ENCODE results near the gene RPS25.

Gene RPS25

DNA sequence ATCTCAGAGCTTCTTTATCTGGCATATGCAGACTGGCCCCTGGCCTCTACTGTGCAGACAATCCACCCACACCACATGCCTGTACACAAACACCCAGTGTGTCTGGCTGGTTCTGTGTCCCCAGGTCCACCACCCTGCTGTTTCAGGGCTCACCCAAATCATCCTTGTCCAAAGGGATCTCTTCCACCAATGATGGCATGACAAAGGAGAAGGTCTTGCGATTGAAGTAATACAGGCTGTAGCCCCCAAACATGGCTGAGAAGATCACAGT lies 10.9 kb upstream of the RPS25 start:
- H3K9ac ChIP-seq (ENCODE audit: insufficient read length, low read depth): peak overlapping the region; percentile 82
- no peak for TF ChIP-seq YY1 (IDR thresholded peaks at IDR 0.05; ENCODE audit: insufficient read depth, insufficient read length)
- no peak for TF ChIP-seq SUZ12 (IDR thresholded peaks at IDR 0.05; ENCODE audit: extremely low read depth, insufficient read depth, insufficient read length)
- no peak for TF ChIP-seq ZNF274 (IDR thresholded peaks at IDR 0.05; ENCODE audit: low read depth, low read length)
- no peaks in the 10 kb centered on the region for H3K9me3 ChIP-seq (ENCODE audit: insufficient read depth, low read length)
- DNase-seq (ENCODE audit: low read depth, low spot score): no peak
- H3K4me3 ChIP-seq (ENCODE audit: insufficient read length, low read depth): no peak overlapping the region
- H3K4me1 ChIP-seq (ENCODE audit: insufficient read depth, insufficient read length): peaks cover 10% of the 10 kb centered on the region
- H3K36me3 ChIP-seq (ENCODE audit: insufficient read depth, insufficient read length, low read length): peaks cover 49% of the 10 kb centered on the region
- H3K27me3 ChIP-seq (ENCODE audit: insufficient read depth, insufficient read length): no peaks in the 10 kb centered on the region

- H3K27me3 ChIP-seq (ENCODE audit: insufficient read depth, insufficient read length): no peaks in the 10 kb centered on the region
- H3K36me3 ChIP-seq (ENCODE audit: insufficient read depth, insufficient read length, low read length): peaks cover 52% of the 10 kb centered on the region
- no peak for DNase-seq (ENCODE audit: low read depth, low spot score)
- H3K9ac ChIP-seq (ENCODE audit: insufficient read length, low read depth): peak overlapping the region; percentile 82
- peaks cover 10% of the 10 kb centered on the region for H3K4me1 ChIP-seq (ENCODE audit: insufficient read depth, insufficient read length)
- TF ChIP-seq YY1 (IDR thresholded peaks at IDR 0.05; ENCODE audit: insufficient read depth, insufficient read length): no peak
- no peaks in the 10 kb centered on the region for H3K9me3 ChIP-seq (ENCODE audit: insufficient read depth, low read length)
- H3K4me3 ChIP-seq (ENCODE audit: insufficient read length, low read depth): no peak overlapping the region
Measured at GRCh38 chr11:119028346-119029068, 10.4 kb upstream of the RPS25 start.

- Histone ChIP-seq H3K4me3 (ENCODE audit: insufficient read length, low read depth) (no peak overlapping the region), H3K9me3 (ENCODE audit: insufficient read depth, low read length) (no peaks in the 10 kb centered on the region), H3K27me3 (ENCODE audit: insufficient read depth, insufficient read length) (no peaks in the 10 kb centered on the region), H3K36me3 (ENCODE audit: insufficient read depth, insufficient read length, low read length) (peaks cover 57% of the 10 kb centered on the region), H3K4me1 (ENCODE audit: insufficient read depth, insufficient read length) (peaks cover 10% of the 10 kb centered on the region), H3K9ac (ENCODE audit: insufficient read length, low read depth) (peak overlapping the region; percentile 1)
- TF ChIP-seq ZNF274 (IDR thresholded peaks at IDR 0.05; ENCODE audit: low read depth, low read length) (no peak), SUZ12 (IDR thresholded peaks at IDR 0.05; ENCODE audit: extremely low read depth, insufficient read depth, insufficient read length) (no peak), YY1 (IDR thresholded peaks at IDR 0.05; ENCODE audit: insufficient read depth, insufficient read length) (no peak)
- DNase-seq (ENCODE audit: low read depth, low spot score): no peak
Measured at GRCh38 chr11:119027561-119028345, 9.6 kb upstream of the RPS25 start.

DNA sequence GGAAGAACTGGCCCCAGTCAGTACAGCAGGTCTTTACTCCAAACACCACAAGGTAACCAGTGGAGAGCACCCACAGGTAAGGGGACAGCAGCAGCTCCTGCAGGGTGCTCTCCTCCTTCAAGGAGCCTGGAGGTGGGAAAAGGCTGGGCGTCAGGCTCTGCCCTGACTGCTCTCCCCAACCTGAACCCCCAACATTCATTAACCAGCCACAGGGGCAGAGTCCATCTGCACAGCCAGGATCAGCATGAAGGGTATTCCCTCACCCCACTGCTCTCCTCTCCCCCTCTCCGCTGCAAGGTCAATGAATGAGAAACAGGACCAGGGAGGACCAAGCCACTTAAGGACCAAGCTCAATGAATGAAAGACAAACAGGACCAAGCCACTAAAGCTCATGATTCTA lies 8.8 kb upstream of the RPS25 start:
- Histone ChIP-seq H3K9me3 (ENCODE audit: insufficient read depth, low read length) (no peaks in the 10 kb centered on the region), H3K4me3 (ENCODE audit: insufficient read length, low read depth) (no peak overlapping the region), H3K4me1 (ENCODE audit: insufficient read depth, insufficient read length) (peaks cover 10% of the 10 kb centered on the region), H3K9ac (ENCODE audit: insufficient read length, low read depth) (no peak overlapping the region), H3K27me3 (ENCODE audit: insufficient read depth, insufficient read length) (no peaks in the 10 kb centered on the region), H3K36me3 (ENCODE audit: insufficient read depth, insufficient read length, low read length) (peaks cover 62% of the 10 kb centered on the region)
- TF ChIP-seq YY1 (IDR thresholded peaks at IDR 0.05; ENCODE audit: insufficient read depth, insufficient read length): no peak
- TF ChIP-seq ZNF274 (IDR thresholded peaks at IDR 0.05; ENCODE audit: low read depth, low read length): no peak
- DNase-seq (ENCODE audit: low read depth, low spot score): no peak

DNA sequence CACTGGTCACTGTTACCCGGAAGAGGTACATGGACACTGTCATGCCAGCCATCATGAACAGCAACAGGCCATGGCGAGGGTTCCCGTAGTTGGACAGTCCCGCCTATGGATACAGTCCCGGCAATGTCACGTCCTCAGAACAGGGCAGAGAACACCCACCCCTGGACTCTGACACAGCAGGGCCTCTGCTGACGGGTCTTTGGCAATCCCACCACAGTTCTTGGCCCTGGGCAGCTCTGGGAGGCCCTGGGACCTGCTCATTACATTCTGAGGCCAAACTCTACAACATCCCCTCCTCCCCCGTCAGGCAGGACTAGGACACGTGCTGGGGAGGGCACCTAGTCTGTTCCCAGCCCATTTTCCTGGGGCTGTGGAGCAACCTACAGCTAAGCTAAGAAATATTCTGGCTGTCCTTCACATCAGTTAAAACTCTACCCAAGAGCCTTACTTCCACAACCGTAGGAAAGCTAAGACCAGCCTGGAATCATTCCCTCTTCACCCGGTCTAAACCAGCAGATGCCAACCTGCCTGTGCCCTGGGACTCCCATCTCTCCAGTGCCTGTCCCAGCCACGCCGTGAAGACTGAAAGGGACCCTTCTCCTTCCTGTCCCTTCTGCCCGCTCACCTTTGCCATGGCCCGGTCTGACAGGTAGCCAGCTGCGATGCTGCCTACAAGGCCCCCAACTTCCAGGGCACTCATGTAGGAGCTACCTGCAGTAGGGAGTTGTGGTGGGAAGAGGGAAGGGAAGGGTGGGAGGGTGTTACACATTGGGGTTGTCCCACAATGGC lies 8.0 kb upstream of the RPS25 start:
- Histone ChIP-seq H3K27me3 (ENCODE audit: insufficient read depth, insufficient read length) (no peaks in the 10 kb centered on the region), H3K36me3 (ENCODE audit: insufficient read depth, insufficient read length, low read length) (peaks cover 70% of the 10 kb centered on the region), H3K4me1 (ENCODE audit: insufficient read depth, insufficient read length) (peaks cover 10% of the 10 kb centered on the region), H3K9me3 (ENCODE audit: insufficient read depth, low read length) (no peaks in the 10 kb centered on the region), H3K4me3 (ENCODE audit: insufficient read length, low read depth) (no peak overlapping the region), H3K9ac (ENCODE audit: insufficient read length, low read depth) (no peak overlapping the region)
- no peak for TF ChIP-seq ZNF274 (IDR thresholded peaks at IDR 0.05; ENCODE audit: low read depth, low read length)
- no peak for DNase-seq (ENCODE audit: low read depth, low spot score)

- Histone ChIP-seq H3K4me3 (ENCODE audit: insufficient read length, low read depth) (no peak overlapping the region), H3K27me3 (ENCODE audit: insufficient read depth, insufficient read length) (no peaks in the 10 kb centered on the region), H3K4me1 (ENCODE audit: insufficient read depth, insufficient read length) (peaks cover 10% of the 10 kb centered on the region), H3K9ac (ENCODE audit: insufficient read length, low read depth) (no peak overlapping the region), H3K9me3 (ENCODE audit: insufficient read depth, low read length) (no peaks in the 10 kb centered on the region), H3K36me3 (ENCODE audit: insufficient read depth, insufficient read length, low read length) (peaks cover 73% of the 10 kb centered on the region)
- DNase-seq (ENCODE audit: low read depth, low spot score): no peak
- TF ChIP-seq SUZ12 (IDR thresholded peaks at IDR 0.05; ENCODE audit: extremely low read depth, insufficient read depth, insufficient read length) (no peak), ZNF274 (IDR thresholded peaks at IDR 0.05; ENCODE audit: low read depth, low read length) (no peak), YY1 (IDR thresholded peaks at IDR 0.05; ENCODE audit: insufficient read depth, insufficient read length) (no peak)
Measured at GRCh38 chr11:119025541-119025940, 7.4 kb upstream of the RPS25 start.

DNA sequence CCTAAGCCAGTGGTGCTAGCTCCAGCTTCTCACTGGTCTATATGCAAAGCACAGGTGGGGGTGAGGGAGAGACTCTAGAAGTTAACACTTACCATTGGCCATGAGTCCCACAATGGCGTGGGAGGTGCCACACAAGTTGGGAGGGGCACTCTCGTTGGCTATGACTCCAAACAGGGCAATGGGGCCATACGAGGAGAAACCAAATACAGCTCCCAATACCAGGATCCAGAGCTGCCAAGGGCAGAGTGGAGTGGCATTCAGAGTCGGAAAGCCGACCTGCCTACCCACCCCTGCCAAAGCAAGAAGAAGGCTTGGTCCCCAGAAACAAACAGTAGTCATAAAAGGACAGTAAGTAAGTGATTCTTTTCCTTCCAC lies 6.9 kb upstream of the RPS25 start:
- DNase-seq (ENCODE audit: low read depth, low spot score): no peak
- TF ChIP-seq YY1 (IDR thresholded peaks at IDR 0.05; ENCODE audit: insufficient read depth, insufficient read length) (no peak), ZNF274 (IDR thresholded peaks at IDR 0.05; ENCODE audit: low read depth, low read length) (no peak)
- Histone ChIP-seq H3K9me3 (ENCODE audit: insufficient read depth, low read length) (no peaks in the 10 kb centered on the region), H3K4me3 (ENCODE audit: insufficient read length, low read depth) (no peak overlapping the region), H3K27me3 (ENCODE audit: insufficient read depth, insufficient read length) (no peaks in the 10 kb centered on the region), H3K9ac (ENCODE audit: insufficient read length, low read depth) (no peak overlapping the region), H3K36me3 (ENCODE audit: insufficient read depth, insufficient read length, low read length) (peaks cover 76% of the 10 kb centered on the region), H3K4me1 (ENCODE audit: insufficient read depth, insufficient read length) (peaks cover 11% of the 10 kb centered on the region)
